Iris pigment epithelial cell (primary cell): Measurements from ENCODE around the gene SULT1A4.
"Not testable (repeated sequence)": the region's sequence is repeated elsewhere in the genome, so short reads cannot be mapped to it uniquely, and the experiment has no call there.

Experiments
- DNase-seq: peaks from one replicate; pipeline ENCODE4 v3.0.0-alpha.2; 2011; ENCODE audit warnings: low read depth

The SULT1A4 gene

DNA sequence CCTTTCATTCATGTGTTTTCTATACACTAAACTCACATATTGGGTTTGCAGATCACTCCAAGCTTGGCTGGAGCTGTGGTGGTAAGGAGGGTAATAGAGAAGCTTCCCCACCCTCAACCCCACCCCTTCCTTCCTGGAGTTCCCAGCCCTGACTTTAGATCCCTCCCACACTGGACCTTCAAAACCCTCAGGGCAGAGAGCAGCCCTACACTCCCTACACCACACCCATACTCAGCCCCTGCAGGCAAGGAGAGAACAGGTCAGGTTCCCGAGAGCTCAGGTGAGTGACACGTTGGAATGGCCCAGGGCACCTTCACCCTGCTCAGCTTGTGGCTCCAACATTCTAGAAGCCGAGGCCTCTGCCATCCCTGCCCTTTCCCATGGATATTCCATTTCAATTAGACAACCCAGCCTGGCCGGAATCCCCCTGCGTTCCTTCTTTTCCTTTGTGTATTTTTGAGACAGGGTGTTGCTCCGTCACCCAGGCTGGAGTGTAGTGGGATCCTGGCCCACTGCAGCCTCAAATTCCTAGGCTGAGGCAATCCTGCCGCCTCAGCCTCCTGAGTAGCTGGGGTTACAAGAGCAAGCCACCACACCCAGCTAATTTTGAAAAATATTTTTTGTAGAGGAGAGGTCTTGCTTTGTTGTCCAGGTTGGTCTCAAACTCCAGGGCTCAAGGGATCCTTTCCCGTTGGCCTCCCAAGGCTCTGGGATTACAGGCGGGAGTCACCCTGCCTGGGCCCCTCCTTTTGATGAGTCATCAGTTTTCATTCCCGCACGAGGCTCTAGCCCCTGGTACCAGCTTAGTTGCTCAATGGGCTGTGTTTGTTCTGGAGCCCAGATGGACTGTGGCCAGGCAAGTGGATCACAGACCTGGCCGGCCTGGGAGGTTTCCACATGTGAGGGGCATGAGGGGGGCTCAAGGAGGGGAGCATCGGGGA is at the start of gene SULT1A4:
Gene SULT1A4 (plus strand): TSS at position 208 of the 941 bp plus-strand sequence. CDS start 1,473 bp downstream, outside the sequence.
- DNase-seq: not testable (repeated sequence)

DNA sequence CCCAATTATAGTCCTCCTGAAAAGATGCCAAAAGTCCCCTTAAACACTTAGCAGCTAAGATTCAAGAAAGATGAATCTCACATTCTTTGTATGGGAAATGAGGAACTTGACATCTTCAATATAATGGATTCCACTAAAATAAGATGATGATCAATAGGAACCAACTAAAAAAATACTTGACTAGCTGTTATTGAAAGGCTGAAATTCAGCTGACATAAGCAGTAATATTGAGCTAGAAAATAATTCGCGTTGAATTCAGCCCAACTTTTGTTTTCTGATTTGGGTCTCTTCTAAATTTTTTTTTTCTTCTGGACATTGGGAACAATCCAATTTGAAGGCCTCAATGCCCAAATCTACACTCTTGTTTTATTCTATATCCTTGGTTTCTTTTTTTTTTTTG is 36.1 kb upstream of the SULT1A4 start:
- not testable (repeated sequence) for DNase-seq

DNA sequence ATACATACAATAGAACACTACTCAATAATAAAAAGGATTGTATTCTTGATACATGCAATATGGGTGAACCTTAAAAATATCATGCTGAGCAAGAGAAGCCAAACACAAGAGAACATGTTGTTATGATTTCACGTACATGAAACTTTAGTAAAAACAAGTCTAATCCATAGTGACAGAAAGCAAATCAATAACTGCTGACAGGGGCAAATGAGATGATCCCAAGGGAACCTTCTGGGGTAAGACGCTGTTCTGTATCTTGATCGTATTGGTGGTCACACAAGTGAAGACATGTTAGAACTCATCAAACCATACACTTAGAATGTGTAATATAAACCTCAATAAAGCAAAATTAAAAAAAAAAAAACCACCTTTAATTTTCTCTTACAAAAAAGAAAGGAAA is 34.3 kb upstream of the SULT1A4 start:
- DNase-seq: not testable (repeated sequence)

DNA sequence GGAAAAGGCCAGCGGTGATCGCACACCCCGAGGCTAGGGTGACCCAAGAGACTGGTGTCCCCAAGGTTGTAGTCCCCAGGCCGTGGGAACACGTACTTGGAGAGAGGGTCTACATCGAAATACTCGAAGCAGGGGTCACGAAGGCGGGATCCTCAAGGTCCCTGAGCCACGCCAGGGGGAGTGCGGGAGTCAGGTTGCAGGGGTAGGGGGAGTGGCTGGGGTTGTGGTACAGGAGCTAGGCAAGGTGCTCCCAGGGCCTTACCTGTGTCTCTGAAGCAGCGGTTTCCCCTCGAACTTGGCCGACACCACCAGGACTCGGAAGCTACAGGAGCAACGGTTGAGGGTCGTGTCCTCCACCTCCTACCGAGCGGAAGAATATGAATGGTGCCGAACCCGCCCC is 6.0 kb upstream of the SULT1A4 start:
- not testable (repeated sequence) for DNase-seq

DNA sequence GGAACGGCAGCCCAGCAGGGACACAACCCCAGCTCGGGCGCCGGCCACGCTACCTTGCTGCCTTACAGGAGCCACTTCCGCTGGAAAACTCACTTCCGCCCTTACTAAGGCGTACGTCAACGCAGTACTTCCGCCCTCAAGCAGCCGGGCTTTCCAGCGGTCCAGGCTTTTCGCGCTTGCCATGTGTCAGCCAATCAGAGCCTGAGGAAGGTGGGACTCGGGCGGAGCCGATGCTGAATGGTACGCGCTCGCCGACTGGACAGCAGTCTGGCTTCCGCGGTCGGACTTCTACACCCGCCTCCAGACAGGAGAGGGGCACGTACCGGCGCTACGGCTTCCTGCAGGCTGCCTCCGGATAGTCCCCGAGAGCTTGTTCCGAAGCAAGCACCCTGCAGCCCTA is 5.4 kb upstream of the SULT1A4 start, which contains the start of the genes BOLA2 and SLX1B:
Gene BOLA2 (minus strand): TSS at position 83 of the 400 bp plus-strand sequence. CDS start 98 bp downstream, outside the sequence.
Gene SLX1B (plus strand): TSS at position 265 of the 400 bp plus-strand sequence.
- DNase-seq: not testable (repeated sequence)

DNA sequence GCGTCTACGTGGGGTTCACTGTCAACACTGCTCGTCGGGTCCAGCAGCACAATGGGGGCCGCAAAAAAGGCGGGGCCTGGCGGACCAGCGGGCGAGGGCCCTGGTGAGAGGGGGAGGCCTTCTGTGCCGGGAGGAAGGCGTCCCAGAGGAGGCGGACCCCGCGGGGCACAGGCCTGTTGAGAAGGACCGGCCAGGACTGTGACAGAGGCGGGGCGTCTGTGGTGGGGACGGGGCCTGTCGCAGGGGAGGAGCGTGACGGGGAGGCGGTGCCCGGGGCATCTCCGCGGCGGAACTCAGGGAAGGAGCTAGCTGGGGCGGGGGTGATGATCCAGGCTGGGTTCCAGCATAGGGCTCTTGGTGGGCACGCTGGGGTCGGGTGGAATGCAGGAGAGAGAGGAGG is 4.9 kb upstream of the SULT1A4 start:
- not testable (repeated sequence) for DNase-seq

DNA sequence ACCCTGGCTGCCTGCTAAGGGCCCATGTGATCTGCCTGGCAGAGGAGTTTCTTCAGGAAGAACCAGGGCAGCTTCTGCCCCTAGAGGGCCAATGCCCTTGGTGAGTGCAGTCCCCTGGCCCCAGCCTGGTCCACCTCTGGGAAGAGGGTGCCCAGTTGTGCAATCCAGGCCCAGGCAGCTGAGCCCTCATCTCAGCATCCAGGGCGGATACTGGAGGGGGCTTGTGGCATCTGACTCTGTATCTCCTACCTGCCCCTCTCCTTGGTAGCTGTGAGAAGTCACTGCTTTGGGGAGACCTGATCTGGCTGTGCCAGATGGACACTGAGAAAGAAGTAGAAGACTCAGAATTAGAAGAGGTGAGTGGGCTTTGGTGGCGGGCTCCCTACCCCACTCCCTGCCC is 2.1 kb upstream of the SULT1A4 start:
- not testable (repeated sequence) for DNase-seq

DNA sequence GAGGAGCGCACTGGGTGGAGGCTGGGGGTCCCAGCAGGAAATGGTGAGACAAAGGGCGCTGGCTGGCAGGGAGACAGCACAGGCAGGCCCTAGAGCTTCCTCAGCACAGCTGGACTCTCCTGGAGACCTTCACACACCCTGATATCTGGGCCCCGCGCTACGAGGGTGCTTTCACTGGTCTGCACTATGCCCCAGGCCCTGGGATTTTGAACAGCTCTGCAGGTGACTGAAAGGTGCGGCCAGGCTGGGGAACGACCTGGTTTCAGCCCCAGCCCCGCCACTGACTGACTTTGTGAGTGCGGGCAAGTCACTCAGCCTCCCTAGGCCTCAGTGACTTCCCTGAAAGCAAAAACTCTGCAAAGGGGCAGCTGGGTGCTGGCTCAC is 926 bp downstream of the SULT1A4 start:
- not testable (repeated sequence) for DNase-seq

DNA sequence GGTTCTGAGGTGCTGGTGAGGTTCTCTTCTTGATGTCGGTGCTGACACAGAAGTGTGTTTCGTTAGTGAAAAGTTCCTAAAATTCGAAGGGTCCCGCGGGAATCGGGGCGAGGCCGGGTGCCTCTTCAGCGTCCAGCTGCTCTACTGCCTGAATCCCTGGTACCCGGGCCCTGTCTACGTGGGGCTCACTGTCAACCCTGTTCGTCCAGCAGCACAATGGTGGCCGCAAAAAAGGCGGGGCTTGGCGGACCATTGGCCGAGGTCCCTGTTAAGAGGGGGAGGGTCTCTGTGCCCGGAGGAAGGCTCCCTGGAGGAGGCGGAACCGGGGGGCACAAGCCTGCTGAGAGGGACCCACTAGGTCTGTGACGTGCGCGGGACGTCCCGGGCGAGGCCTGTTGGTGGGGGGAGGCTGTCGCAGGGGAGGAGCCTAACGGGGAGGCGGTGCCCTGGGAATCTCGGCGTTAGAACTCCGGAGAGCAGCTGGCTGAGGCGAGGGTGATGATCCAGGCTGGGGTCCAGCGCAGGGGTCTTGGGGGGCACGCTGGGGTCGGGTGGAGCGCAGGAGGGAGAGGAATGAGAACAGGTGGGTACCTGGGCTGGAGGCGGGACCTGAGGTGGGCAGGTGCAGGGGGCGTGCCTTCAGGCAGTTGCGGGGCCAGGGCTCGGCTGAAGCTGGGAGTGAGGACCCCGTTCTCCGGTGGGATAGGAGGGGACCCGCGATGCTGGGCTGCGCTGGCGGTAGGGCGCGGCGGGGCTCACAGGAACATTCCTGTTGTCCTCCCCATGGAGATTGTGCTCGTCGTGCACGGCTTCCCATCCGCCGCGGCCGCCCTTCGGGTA is 6.5 kb downstream of the SULT1A4 start:
- not testable (repeated sequence) for DNase-seq

DNA sequence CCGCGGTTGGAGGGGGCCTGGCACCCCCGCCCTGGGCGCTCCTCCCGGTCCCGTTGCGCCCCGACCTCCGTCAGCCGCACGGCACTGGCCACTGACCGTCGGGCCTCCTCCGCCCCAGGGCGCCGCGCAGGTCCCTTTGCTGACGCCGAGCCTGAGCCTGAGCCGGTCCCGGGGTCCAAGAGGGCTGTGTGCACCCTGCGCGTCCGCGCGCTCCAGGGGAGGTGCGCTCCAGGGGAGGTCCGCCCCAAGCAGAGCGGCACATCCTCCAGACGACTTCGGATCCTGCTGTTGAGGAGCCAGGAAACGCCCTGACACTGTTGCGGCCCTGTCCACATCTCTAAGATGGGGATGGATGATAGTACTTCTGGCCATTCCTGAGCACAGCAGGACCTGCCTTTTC is 7.2 kb downstream of the SULT1A4 start:
- DNase-seq: not testable (repeated sequence)

DNA sequence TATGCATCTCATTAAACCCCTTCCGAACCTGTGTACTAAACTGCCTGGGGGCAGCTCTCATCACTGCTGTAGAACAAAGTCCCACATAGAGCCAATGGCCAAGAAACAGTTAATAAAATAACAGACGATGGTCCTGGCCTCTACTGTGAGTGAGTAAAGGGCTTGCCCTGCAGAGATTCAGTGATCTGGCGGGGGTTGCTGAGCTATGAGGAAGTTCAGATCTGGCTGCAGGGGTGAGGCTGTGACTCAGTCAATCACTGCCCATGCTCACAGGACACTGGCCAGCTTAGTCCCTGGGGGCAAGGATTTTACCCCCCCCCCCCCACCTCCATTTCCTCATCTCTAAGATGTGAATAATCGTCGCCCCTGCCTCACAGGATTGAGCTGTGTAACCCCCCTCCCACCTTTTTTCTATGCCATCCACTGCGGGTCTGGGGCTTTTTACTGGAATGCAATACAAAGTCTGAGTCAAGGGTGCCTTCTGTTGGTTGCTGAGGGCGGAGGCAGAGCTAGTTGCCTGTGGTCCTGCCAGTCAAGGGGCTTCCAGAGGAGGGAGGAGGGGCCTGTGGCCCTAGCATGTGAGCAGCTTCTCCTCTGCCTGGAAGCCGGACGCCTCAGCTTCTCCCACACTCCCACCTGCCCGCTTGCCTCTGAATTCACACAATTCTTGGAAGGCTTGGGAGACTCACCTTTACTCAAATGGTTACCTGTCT is 8.1 kb downstream of the SULT1A4 start:
- not testable (repeated sequence) for DNase-seq

DNA sequence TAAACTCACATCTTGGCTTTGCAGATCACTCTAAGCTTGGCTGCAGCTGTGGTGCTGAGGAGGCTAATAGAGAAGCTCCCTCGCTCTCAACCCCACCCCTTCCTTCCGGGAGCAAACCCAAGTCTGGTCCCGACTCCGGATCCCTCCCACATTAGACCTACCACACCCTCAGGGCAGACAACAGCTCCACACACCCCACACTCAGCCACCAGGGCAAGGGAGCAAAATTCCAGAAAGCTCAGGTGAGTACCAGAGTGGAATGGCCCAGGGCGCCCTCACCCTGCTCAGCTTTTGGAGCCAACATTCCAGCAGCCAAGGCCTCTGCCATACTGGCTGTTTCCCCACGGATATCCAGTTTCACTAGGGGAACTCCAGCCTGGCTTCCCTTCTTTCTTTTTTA is 9.9 kb downstream of the SULT1A4 start:
- DNase-seq: not testable (repeated sequence)

DNA sequence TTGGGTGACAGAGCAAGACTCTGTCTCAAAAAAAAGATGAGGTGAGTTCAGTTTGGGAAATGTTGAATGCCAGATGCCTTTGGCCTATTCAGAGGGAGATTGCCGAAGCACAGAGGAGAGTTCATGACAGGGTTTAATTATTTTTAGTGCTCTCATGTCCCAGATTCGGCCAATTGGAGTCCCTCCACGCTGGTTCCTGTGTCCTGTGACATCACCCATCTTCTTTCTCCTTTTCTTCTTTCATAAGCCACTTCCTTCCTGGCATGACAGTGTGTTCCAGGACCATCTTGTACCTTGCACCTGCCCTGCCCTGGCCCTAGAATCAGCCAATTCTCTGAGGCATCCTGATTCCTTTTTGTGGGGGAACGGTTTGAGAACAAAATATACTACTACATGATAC is 12.4 kb downstream of the SULT1A4 start:
- not testable (repeated sequence) for DNase-seq

DNA sequence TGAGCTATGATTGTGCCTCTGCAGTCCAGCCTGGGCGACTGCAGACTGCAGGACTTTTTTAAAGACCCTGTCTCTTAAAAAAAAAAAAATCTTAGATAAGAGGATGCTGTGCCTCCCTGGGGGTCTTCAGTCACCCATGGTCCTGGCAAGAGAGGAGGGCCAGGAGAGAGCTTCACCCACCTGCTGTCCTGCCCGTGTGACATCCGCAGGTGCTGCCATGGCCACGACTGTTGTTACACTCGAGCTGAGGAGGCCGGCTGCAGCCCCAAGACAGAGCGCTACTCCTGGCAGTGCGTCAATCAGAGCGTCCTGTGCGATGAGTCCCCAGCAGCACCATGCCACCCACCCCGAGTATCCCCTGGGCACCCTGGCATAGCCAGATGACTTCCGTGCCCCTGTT is 22.6 kb downstream of the SULT1A4 start:
- not testable (repeated sequence) for DNase-seq

DNA sequence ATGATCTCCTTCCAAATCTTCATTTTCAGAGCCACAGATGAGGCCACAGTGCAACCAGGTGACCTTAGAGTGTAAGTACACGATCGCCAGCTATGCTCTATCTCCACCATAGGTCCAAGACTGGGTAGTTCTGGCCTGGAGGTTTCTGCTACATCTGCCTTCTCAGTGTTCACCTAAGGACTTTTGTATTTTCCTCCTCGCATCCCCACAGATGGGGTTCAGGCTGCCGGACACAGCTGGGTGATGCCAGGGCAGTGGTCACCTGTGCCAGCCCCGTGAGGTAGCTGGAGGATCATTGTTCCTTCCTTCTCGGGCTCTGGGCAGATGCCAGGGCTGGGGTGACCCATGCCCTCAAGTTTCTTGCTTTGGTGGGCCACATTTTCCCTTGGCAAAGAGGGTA is 46.6 kb downstream of the SULT1A4 start, which contains the start of gene NPIPB12:
Gene NPIPB12 (minus strand): TSS at position 101 of the 400 bp plus-strand sequence.
- not testable (repeated sequence) for DNase-seq
